Embryonic facial prominence (tissue), 1 donor: ENCODE data around the gene DUSP16.
"Not testable (repeated sequence)": the region's sequence is repeated elsewhere in the genome, so short reads cannot be mapped to it uniquely, and the experiment has no call there.

Experiments
- DNase-seq: peaks from one replicate; pipeline ENCODE4 v3.0.0-alpha.2; 2016; ENCODE audit errors: extremely low spot score

DUSP16 gene

GRCh38 chr12:12521044-12521485 lies 41.6 kb downstream of the DUSP16 start:
- DNase-seq, result no peak

DNA sequence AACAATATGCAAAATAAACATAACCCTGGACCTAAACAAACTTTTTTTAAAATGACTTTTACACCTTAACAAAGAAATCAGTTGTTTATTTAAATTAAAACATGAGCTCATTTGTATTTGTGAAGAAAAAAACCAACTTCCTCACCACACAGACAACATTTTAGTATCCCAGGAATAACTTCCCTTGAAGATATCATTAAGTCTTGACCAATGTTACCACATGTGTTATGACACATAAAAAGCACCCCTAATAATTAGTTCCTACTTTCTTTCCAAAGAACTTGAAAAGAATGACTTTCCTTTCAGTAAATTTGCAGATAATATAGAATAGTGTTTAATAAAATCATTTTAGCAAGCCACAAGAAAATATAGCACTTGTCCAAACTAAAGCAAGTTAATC lies 42.4 kb downstream of the DUSP16 start:
- DNase-seq, result no peak

GRCh38 chr12:12519354-12519998 lies 43.2 kb downstream of the DUSP16 start:
- no peak for DNase-seq

DNA sequence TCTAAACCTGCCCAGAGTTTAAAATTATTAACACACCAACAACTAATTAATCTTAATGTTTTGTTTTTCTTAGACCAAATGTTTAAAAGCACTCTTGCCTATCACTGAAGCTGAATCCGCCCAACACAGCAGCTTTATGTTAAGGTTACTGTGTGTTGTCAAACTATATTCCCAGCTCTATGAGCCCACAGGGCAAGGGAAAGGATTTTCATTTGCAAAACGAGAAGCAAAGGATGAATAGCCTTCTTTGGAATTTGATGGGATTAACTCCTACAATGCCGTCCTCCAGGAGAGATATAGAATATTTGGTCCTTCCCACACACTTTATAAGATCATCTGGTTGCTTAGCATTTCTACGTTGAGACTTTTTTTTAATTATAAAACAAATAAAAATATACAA lies 43.7 kb downstream of the DUSP16 start:
- no peak for DNase-seq

DNA sequence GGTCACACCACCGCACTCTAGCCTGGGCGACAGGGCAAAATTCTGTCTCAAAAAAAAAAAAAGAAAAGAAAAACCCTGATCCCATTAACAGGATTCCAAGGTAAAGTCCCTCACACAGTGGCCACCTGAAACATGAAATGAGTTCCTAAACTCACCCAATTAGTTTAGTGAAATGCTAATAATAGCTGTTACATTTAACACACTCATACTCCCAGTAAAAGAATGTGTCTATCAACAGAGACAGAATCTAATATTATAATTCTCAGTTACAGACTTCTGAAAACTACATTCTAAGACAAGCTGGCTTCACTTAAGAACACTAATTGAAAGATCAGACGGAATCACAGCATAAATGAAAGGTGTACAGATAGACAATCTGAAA lies 44.2 kb downstream of the DUSP16 start:
- DNase-seq, result no peak

GRCh38 chr12:12513416-12514006 lies 49.2 kb downstream of the DUSP16 start:
- DNase-seq, result no peak

DNA sequence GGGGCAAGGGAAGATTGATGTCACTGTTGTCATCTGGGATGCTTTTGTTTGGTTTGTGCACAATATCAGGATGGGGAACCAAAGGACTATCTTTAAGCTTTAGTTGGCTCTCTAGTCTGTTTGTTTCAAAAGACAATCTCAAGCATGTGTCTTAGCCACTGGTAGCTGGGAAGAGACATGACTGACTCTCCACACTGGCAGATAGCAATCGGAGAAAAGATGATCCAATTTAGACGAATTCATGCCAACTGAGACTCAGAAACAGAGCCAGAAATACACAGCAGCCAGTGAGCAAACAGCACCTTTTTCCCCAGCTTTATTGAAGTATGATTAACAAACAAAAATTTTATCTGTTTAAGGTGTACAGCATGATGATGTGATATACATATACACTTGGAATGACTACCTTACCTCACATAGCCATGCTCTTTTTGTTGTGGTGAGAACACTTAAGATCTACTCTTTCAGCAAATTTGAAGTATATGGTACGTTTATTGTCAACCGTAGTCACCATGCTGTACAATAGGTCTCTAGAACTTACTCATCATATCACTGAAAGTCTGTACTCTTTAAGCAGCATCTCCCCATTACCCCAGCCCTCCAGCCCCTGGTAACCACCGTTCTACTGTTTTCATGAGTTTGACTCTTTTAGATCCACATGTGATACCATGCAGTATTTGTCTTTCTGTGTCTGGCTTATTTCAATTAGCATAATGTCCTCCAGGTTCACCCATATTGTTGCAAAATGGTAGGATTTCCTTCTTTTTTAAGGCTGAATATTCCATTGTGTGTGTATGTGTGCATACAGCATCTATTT lies 50.6 kb downstream of the DUSP16 start:
- no peak for DNase-seq

GRCh38 chr12:12511021-12511783 lies 51.5 kb downstream of the DUSP16 start:
- no peak for DNase-seq

DNA sequence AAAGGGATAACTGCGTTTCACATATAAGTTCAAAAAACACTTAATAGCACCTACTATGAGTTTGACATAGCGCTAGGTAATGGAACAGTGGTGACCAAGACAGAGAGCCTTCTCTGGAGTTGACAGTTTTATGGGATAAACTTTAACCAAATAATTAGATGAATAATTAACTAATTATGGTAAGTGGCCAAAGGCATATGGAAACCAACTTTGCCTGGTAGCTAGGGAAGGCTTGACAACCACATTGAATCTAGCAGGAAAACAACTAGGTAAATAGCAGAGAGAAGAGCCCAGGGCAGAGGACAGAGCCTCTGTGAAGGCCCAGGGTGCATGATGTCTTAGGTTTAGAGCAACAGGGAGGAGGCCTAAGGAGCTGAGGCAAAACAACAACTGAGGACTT lies 52.1 kb downstream of the DUSP16 start:
- no peak for DNase-seq

- DNase-seq, result no peak
Observed at GRCh38 chr12:12510141-12510540, 52.5 kb downstream of the DUSP16 start.

- no peak for DNase-seq
Observed at GRCh38 chr12:12508612-12509011, 54.1 kb downstream of the DUSP16 start.

GRCh38 chr12:12507121-12507520 lies 55.5 kb downstream of the DUSP16 start:
- DNase-seq, result no peak

DNA sequence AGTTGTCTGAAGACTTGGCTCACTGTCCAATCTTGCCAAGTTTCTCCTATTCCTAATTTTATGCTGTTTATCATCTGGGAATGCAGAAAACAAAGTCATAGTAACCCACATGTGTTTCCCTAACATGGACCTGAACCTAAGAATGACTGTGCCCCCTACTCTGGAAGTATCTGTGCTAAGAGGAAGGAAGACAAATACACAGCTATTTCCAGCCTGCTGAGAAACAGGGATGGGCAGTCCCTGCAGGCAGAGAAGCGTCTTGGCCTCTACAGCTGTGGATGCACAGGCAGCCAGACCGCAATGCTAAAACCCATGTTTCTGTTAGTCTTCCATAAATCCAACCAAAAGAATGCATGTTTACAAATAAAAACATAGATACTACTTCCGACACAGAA lies 56.2 kb downstream of the DUSP16 start:
- no peak for DNase-seq

- DNase-seq, result no peak
Observed at GRCh38 chr12:12505544-12506495, 56.8 kb downstream of the DUSP16 start.

DNA sequence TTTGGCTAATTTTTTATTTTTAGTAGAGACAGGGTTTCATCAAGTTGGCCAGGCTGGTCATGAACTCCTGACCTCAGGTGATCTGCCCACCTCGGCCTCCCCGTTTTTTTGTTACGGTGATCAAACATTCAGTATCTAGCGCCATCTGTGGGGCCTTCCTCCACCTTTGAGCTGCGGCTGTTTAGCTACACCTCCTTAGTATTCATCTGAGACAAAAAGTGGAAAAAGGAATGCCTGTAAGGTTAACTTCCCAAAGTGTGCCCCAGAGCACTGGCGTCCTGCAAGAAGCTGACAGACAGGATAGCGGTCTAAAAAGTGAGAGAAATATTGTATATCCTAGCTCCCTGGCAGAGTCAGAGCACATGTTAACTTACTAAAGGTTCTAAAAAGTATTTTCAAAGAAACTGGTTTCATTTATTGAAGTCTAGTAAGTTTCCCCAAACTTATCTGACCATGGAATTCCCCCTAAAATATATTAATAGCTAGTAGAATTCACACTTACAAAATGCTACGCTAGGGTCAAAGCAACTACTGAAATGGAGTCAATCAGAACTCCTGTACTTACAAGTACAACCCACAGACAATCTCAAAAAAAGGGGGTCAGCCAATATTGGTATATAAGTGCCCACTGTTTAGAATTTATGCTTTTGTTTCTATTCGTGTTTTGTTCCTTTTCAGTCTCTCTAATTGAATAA lies 59.1 kb downstream of the DUSP16 start:
- DNase-seq, result no peak

DNA sequence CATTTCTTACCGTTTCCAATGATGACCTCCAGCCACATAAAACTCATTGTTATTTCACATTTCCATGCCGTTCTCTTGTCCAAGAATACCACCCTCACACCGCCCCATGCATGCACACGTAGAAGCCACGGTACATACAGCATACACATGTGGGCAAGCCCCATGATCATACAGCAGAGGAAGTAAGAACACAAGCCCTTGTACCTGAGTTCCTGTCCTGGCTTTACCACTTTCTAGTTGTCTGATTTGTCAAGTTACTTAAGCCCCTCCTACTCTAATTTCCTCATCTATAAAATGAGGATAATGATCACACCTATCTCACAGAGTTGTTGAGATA lies 59.9 kb downstream of the DUSP16 start:
- DNase-seq, result no peak

- not testable (repeated sequence) for DNase-seq
Observed at GRCh38 chr12:12502130-12502814, 60.4 kb downstream of the DUSP16 start.

- DNase-seq, result no peak
Observed at GRCh38 chr12:12501121-12501520, 61.5 kb downstream of the DUSP16 start.

GRCh38 chr12:12499909-12500604 lies 62.6 kb downstream of the DUSP16 start:
- no peak for DNase-seq
